ENCODE results near the gene LRRN3.
A peak's percentile ranks its signal among the peaks of the same experiment; 100 is the strongest.

LRRN3 gene

DNA sequence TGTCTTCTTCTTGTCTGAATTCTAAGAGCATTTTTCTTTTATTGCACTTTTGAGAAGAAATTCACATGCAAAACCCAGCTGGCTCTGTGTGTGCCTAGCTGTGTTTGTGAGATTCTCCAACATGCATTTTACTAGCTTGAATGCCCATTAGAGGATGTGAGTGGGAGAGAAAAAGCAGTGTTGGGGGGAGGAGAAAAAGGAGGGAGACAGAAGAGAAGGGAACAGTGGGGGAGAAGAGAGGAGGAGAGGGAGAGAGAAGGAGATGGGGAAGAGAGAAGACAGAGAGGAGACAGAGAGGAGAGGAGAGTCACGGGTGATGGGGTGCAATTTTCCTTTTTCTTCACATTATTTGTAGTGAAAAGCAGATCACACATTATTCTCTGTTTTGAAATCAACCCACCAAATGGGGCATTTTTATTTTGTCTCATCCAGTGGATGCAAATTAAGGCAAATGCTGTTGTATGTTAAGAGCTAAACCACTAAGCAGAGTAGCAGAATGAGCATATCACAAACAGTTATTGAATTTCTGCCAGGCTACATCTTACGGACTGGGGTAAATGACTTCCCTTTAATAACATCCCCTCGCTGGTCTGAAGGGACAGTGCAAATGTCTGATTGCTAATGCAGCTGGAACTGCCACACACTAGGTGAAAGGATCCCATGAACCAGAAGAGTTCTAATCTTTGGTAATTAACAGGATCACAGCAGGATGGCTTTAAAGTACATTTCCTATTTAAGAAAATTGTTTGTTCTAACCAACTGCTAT, 849 bp downstream of the LRRN3 start:
- no peaks in the 10 kb centered on the region for H3K36me3 ChIP-seq (replicated peaks in 1 of 2; ENCODE audit: control insufficient read depth in 2 of 2, insufficient read depth in 2 of 2, low read length in 2 of 2)
- no peak overlapping the region for H2BK120ac ChIP-seq (ENCODE audit: low read depth, low read length)
- H3K23ac ChIP-seq (ENCODE audit: low read depth, low read length, poor library complexity): no peak overlapping the region
- H3K79me1 ChIP-seq (ENCODE audit: low read depth, low read length): no peaks in the 10 kb centered on the region
- H2BK5ac ChIP-seq (ENCODE audit: low read length): no peak overlapping the region
- H3K14ac ChIP-seq (ENCODE audit: low read length): no peak overlapping the region
- H4K91ac ChIP-seq (ENCODE audit: low read depth, low read length, poor library complexity): no peak overlapping the region
- H3K4ac ChIP-seq (ENCODE audit: low read length): no peak overlapping the region
- H3K4me2 ChIP-seq (ENCODE audit: insufficient read depth, low read length, poor library complexity, severe bottlenecking): peak overlapping the region; percentile 41
- peaks cover 11 to 21% of the 10 kb centered on the region in 2 donors for H3K4me1 ChIP-seq (ENCODE audit: control insufficient read depth in 2 of 2, insufficient read depth in 1 of 2, low read depth in 1 of 2, low read length in 2 of 2)
- no peak overlapping the region for H3K9ac ChIP-seq (ENCODE audit: low read depth, low read length, poor library complexity)
- peak overlapping the region; percentile 34 for H3K27ac ChIP-seq (replicated peaks; ENCODE audit: low read length)
- no peak overlapping the region for H4K8ac ChIP-seq (ENCODE audit: low read depth, low read length)
- H2BK12ac ChIP-seq (ENCODE audit: low read length): no peak overlapping the region
- H3K18ac ChIP-seq (ENCODE audit: low read length): no peak overlapping the region
- no peak overlapping the region for H2AK5ac ChIP-seq (ENCODE audit: low read depth, low read length)
- peak; percentile 51 for DNase-seq (ENCODE audit: low spot score)
- H3K4me3 ChIP-seq (ENCODE audit: low read length in 2 of 2): peak overlapping the region in 1 of 2 donors; percentile 59
- H2BK15ac ChIP-seq (ENCODE audit: low read length): no peak overlapping the region
- H2AFZ ChIP-seq (ENCODE audit: low read length): peak overlapping the region; percentile 64
- no peaks in the 10 kb centered on the region for H3K27me3 ChIP-seq (ENCODE audit: control insufficient read depth in 3 of 3, insufficient read depth in 3 of 3, low read depth in 1 of 3, low read length in 3 of 3)
- no peaks in the 10 kb centered on the region for H3K9me3 ChIP-seq (replicated peaks in 1 of 2; ENCODE audit: control insufficient read depth in 2 of 2, insufficient read depth in 1 of 2, low read depth in 1 of 2, low read length in 2 of 2)
- WGBS, 2 donors (ENCODE audit: extremely low coverage in 2 of 2, insufficient read length in 2 of 2, insufficient replicate concordance in 1 of 2): no CpG with 5 or more reads among the region's 3 CpGs

DNA sequence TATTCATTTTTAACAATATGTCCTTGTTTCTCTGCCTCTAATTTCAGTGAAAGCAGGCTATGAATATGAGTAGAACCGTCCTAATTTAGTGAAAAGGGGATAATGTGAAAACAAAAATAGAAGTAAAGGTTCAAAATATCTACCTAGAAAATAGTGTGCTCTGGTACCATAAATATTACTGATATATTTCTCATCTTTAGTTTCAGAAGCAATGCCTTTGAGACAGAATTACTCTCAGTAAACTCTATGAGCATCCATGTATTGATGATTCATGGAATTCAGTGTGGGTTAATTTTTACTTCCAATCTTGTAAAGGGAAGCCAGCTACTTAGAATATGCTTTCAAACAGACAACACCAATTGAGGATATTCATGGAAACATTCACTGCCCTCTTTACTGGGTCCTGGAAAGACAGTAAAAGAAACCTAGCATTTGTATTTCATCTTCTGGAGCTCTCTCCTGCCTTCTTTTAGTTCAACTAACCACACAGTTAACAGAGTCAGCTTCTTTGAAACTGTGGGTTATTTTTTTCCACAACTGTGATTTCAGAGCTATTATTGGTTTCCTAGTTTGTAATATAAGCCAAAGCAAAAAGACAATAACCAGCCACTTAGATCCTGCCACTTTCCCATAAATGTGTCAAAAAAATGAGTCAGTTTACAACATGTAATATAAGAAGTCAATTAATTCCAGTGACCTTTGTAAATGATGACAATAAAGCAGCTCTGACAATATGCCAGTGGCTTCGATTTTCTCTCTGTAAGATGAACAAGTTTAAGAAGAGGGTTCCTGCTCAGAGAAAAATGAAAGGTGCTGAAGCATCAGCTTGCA, 1.7 kb downstream of the LRRN3 start:
- Histone ChIP-seq H3K4ac (ENCODE audit: low read length) (no peak overlapping the region), H3K79me1 (ENCODE audit: low read depth, low read length) (no peaks in the 10 kb centered on the region), H3K14ac (ENCODE audit: low read length) (no peak overlapping the region), H2BK12ac (ENCODE audit: low read length) (no peak overlapping the region), H3K9me3 (replicated peaks in 1 of 2; ENCODE audit: control insufficient read depth in 2 of 2, insufficient read depth in 1 of 2, low read depth in 1 of 2, low read length in 2 of 2) (no peaks in the 10 kb centered on the region), H3K4me1 (ENCODE audit: control insufficient read depth in 2 of 2, insufficient read depth in 1 of 2, low read depth in 1 of 2, low read length in 2 of 2) (peaks cover 11 to 28% of the 10 kb centered on the region in 2 donors), H3K9ac (ENCODE audit: low read depth, low read length, poor library complexity) (no peak overlapping the region), H3K27me3 (ENCODE audit: control insufficient read depth in 3 of 3, insufficient read depth in 3 of 3, low read depth in 1 of 3, low read length in 3 of 3) (no peaks in the 10 kb centered on the region), H2AK5ac (ENCODE audit: low read depth, low read length) (no peak overlapping the region), H3K36me3 (replicated peaks in 1 of 2; ENCODE audit: control insufficient read depth in 2 of 2, insufficient read depth in 2 of 2, low read length in 2 of 2) (no peaks in the 10 kb centered on the region), H2AFZ (ENCODE audit: low read length) (peak overlapping the region; percentile 64), H4K91ac (ENCODE audit: low read depth, low read length, poor library complexity) (no peak overlapping the region), H3K4me2 (ENCODE audit: insufficient read depth, low read length, poor library complexity, severe bottlenecking) (no peak overlapping the region), H2BK120ac (ENCODE audit: low read depth, low read length) (no peak overlapping the region), H2BK5ac (ENCODE audit: low read length) (no peak overlapping the region), H3K18ac (ENCODE audit: low read length) (no peak overlapping the region), H2BK15ac (ENCODE audit: low read length) (no peak overlapping the region), H4K8ac (ENCODE audit: low read depth, low read length) (no peak overlapping the region), H3K23ac (ENCODE audit: low read depth, low read length, poor library complexity) (no peak overlapping the region), H3K27ac (replicated peaks; ENCODE audit: low read length) (no peak overlapping the region), H3K4me3 (ENCODE audit: low read length in 2 of 2) (peak overlapping the region in 1 of 2 donors; percentile 59)
- no CpG with 5 or more reads among the region's 2 CpGs for WGBS, 2 donors (ENCODE audit: extremely low coverage in 2 of 2, insufficient read length in 2 of 2, insufficient replicate concordance in 1 of 2)
- no peak for DNase-seq (ENCODE audit: low spot score)

DNA sequence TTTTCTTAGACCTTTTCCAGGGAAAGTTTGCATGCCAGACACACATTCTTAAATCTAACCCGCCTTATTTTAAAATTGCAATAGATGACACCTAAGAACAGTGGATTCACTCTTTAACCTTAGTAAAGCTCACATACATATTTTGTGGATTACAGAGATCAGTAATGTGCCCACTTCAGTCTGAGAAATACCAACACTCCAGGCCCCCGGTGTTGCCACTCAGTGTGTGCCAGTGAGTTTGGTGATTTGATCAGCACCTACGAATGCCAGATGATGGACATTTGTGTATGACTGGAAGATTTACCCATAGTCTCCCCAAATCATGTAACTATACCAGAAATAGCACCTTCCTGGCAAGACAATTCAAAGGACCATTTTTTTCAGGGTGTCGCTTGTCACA, 2.6 kb downstream of the LRRN3 start:
- Histone ChIP-seq H3K79me1 (ENCODE audit: low read depth, low read length) (no peaks in the 10 kb centered on the region), H3K18ac (ENCODE audit: low read length) (no peak overlapping the region), H2BK120ac (ENCODE audit: low read depth, low read length) (no peak overlapping the region), H3K27me3 (ENCODE audit: control insufficient read depth in 3 of 3, insufficient read depth in 3 of 3, low read depth in 1 of 3, low read length in 3 of 3) (no peaks in the 10 kb centered on the region), H3K9me3 (replicated peaks in 1 of 2; ENCODE audit: control insufficient read depth in 2 of 2, insufficient read depth in 1 of 2, low read depth in 1 of 2, low read length in 2 of 2) (no peaks in the 10 kb centered on the region), H2BK15ac (ENCODE audit: low read length) (no peak overlapping the region), H4K8ac (ENCODE audit: low read depth, low read length) (no peak overlapping the region), H3K4me3 (ENCODE audit: low read length in 2 of 2) (peak overlapping the region in 1 of 2 donors; percentile 59), H3K4ac (ENCODE audit: low read length) (no peak overlapping the region), H2BK5ac (ENCODE audit: low read length) (no peak overlapping the region), H3K4me1 (ENCODE audit: control insufficient read depth in 2 of 2, insufficient read depth in 1 of 2, low read depth in 1 of 2, low read length in 2 of 2) (peaks cover 11 to 32% of the 10 kb centered on the region in 2 donors), H3K14ac (ENCODE audit: low read length) (no peak overlapping the region), H3K9ac (ENCODE audit: low read depth, low read length, poor library complexity) (no peak overlapping the region), H3K27ac (replicated peaks; ENCODE audit: low read length) (no peak overlapping the region), H3K36me3 (replicated peaks in 1 of 2; ENCODE audit: control insufficient read depth in 2 of 2, insufficient read depth in 2 of 2, low read length in 2 of 2) (no peaks in the 10 kb centered on the region), H3K23ac (ENCODE audit: low read depth, low read length, poor library complexity) (no peak overlapping the region), H2AK5ac (ENCODE audit: low read depth, low read length) (no peak overlapping the region), H4K91ac (ENCODE audit: low read depth, low read length, poor library complexity) (no peak overlapping the region), H3K4me2 (ENCODE audit: insufficient read depth, low read length, poor library complexity, severe bottlenecking) (no peak overlapping the region), H2AFZ (ENCODE audit: low read length) (no peak overlapping the region), H2BK12ac (ENCODE audit: low read length) (no peak overlapping the region)
- DNase-seq (ENCODE audit: low spot score): no peak
- no CpG with 5 or more reads among the region's 4 CpGs for WGBS, 2 donors (ENCODE audit: extremely low coverage in 2 of 2, insufficient read length in 2 of 2, insufficient replicate concordance in 1 of 2)

DNA sequence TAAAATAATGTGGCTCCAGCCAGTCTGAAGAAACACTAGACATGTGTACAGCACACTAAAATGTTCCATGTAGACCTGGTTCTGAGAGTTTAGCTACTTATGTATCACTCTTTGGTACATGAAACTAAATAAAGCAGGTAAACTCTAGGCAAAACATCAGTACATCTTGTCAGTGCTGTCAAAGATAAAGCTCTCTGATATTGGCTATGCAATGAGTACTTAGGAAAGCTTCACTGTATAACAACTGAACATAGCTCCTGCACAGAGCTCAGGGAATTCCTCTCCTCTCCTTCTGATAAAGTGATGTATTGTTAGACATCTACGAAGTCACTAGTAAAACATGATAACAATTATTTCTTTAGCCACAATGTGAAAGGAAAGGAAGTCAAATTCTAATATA, 3.5 kb downstream of the LRRN3 start:
- no CpG with 5 or more reads among the region's 1 CpG for WGBS, 2 donors (ENCODE audit: extremely low coverage in 2 of 2, insufficient read length in 2 of 2, insufficient replicate concordance in 1 of 2)

More for the DNA sequence above, 3.5 kb downstream of the LRRN3 start:
- Histone ChIP-seq H3K27me3 (ENCODE audit: control insufficient read depth in 3 of 3, insufficient read depth in 3 of 3, low read depth in 1 of 3, low read length in 3 of 3) (no peaks in the 10 kb centered on the region), H2BK15ac (ENCODE audit: low read length) (no peak overlapping the region), H4K91ac (ENCODE audit: low read depth, low read length, poor library complexity) (no peak overlapping the region), H3K27ac (replicated peaks; ENCODE audit: low read length) (no peak overlapping the region), H3K9ac (ENCODE audit: low read depth, low read length, poor library complexity) (no peak overlapping the region), H3K4me1 (ENCODE audit: control insufficient read depth in 2 of 2, insufficient read depth in 1 of 2, low read depth in 1 of 2, low read length in 2 of 2) (peaks cover 11 to 32% of the 10 kb centered on the region in 2 donors), H3K4me2 (ENCODE audit: insufficient read depth, low read length, poor library complexity, severe bottlenecking) (no peak overlapping the region), H2AFZ (ENCODE audit: low read length) (no peak overlapping the region), H3K18ac (ENCODE audit: low read length) (no peak overlapping the region), H3K36me3 (replicated peaks in 1 of 2; ENCODE audit: control insufficient read depth in 2 of 2, insufficient read depth in 2 of 2, low read length in 2 of 2) (no peaks in the 10 kb centered on the region), H2BK12ac (ENCODE audit: low read length) (no peak overlapping the region), H3K14ac (ENCODE audit: low read length) (no peak overlapping the region), H4K8ac (ENCODE audit: low read depth, low read length) (no peak overlapping the region), H2BK5ac (ENCODE audit: low read length) (no peak overlapping the region), H3K9me3 (replicated peaks in 1 of 2; ENCODE audit: control insufficient read depth in 2 of 2, insufficient read depth in 1 of 2, low read depth in 1 of 2, low read length in 2 of 2) (no peaks in the 10 kb centered on the region), H3K4me3 (ENCODE audit: low read length in 2 of 2) (no peak overlapping the region), H3K4ac (ENCODE audit: low read length) (no peak overlapping the region), H2AK5ac (ENCODE audit: low read depth, low read length) (no peak overlapping the region), H3K79me1 (ENCODE audit: low read depth, low read length) (no peaks in the 10 kb centered on the region), H2BK120ac (ENCODE audit: low read depth, low read length) (no peak overlapping the region), H3K23ac (ENCODE audit: low read depth, low read length, poor library complexity) (no peak overlapping the region)
- no peak for DNase-seq (ENCODE audit: low spot score)
